ENCODE results near the gene PRKCE.

DNA sequence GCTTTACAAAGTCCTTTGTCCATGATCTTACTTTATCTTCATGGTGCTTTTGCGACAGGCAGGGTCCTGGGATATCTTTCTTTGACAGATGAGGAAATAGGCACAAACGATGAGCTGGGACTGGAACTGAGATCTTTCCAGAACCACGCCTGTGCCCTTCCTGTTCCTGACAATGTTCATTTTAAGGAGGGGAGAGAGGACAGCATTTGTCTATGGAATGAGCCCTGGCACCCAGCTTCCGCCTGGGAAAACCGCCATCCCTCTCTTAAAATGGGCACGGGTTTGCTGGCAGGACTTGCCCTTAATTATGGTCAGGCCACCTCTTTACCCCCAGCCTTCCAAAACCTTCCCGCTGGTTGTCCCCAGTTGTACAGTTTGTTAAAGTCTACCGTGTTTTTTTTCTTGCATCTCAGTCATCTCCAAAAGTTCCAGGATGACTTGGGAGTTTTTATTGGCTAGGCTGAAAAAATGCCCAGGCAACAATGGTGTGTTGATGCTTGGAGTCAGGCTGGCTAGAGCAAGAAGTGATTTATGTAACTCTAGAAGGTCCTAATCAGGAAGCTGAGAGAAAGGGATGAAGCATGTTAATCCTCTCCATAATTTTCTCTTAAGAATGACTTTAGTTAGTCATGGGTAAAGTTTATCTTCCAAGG lies 380.8 kb downstream of the PRKCE start:
- TF ChIP-seq GABPA (IDR thresholded peaks at IDR 0.05 in 1 of 2, conservative IDR thresholded peaks at IDR 0.05 in 1 of 2) (no peak), MAX (IDR thresholded peaks at IDR 0.05) (no peak), REST (IDR thresholded peaks at IDR 0.05) (no peak)
- TF ChIP-seq, protein P1, sequence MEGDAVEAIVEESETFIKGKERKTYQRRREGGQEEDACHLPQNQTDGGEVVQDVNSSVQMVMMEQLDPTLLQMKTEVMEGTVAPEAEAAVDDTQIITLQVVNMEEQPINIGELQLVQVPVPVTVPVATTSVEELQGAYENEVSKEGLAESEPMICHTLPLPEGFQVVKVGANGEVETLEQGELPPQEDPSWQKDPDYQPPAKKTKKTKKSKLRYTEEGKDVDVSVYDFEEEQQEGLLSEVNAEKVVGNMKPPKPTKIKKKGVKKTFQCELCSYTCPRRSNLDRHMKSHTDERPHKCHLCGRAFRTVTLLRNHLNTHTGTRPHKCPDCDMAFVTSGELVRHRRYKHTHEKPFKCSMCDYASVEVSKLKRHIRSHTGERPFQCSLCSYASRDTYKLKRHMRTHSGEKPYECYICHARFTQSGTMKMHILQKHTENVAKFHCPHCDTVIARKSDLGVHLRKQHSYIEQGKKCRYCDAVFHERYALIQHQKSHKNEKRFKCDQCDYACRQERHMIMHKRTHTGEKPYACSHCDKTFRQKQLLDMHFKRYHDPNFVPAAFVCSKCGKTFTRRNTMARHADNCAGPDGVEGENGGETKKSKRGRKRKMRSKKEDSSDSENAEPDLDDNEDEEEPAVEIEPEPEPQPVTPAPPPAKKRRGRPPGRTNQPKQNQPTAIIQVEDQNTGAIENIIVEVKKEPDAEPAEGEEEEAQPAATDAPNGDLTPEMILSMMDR (IDR thresholded peaks at IDR 0.05; ENCODE audit: low read depth, low read length, missing input control), result no peak

All from liver (tissue), 3 donors.